ENCODE measurements around the gene VPS37B. TPM values are rescaled to one million over a fixed set of nuclear protein-coding genes. Genes with fewer than 3 reads are reported as not detected.

VPS37B gene
- total RNA-seq, 2 experiments from 2014 or later, result 97.7 to 104 TPM

DNA sequence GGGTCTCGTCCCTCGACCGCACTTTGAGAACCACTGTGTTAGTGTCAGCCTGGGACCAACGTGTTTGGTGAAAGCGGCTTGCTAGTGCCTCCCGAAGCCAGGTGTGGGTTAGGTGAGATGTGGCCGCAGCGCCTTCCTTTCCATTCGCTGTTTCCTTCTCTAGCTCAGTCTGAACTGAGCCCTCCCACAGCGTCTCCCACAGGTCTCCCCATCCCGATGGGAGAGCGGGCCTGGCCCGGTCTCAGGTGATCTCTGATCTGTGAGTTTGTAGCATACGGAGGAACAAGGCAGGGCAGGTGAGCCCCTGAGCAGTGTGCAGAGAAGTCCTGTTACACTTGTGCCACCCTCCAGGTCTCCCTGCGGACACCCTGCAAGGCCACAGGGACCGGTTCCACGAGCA lies 41.4 kb downstream of the VPS37B start:
- H3K27ac ChIP-seq (ENCODE audit: low read depth in 1 of 2, low read length in 2 of 2), result no peak overlapping the region
- ChIA-PET CTCF (no interaction called here), POLR2A (interaction anchor here (0.6 kb wide), 1 partner anchor 54 kb away, joined by 4 read pairs; no protein-coding TSS in a partner anchor)
- H3K9me3 ChIP-seq (ENCODE audit: control insufficient read depth in 1 of 2, insufficient read depth in 1 of 2, low read length in 2 of 2), result no peaks in the 10 kb centered on the region
- Mint-ChIP-seq H3K4me1 (ENCODE audit: low read depth) (no peaks in the 10 kb centered on the region), H3K27me3 (no peaks in the 10 kb centered on the region), H3K4me3 (no peak overlapping the region), H3K27ac (no peak overlapping the region), H3K36me3 (ENCODE audit: low read depth) (peaks cover 32% of the 10 kb centered on the region), H3K9me3 (no peaks in the 10 kb centered on the region)
- H3K4me3 ChIP-seq (ENCODE audit: low read length), result no peak overlapping the region
- intact Hi-C loops (cut with DNase I, micrococcal nuclease), result no loop called here
- no peaks in the 10 kb centered on the region for H3K27me3 ChIP-seq (ENCODE audit: control insufficient read depth in 1 of 2, insufficient read depth in 2 of 2, low read length in 2 of 2)
- H3K36me3 ChIP-seq (ENCODE audit: insufficient read depth, low read length), result peaks cover 23% of the 10 kb centered on the region
- DNase-seq (no peak), ATAC-seq (ENCODE audit: poor library complexity) (no peak)
- no peak for TF ChIP-seq CTCF (IDR thresholded peaks at IDR 0.05)
- H3K4me1 ChIP-seq (ENCODE audit: insufficient read depth, low read length), result no peaks in the 10 kb centered on the region

DNA sequence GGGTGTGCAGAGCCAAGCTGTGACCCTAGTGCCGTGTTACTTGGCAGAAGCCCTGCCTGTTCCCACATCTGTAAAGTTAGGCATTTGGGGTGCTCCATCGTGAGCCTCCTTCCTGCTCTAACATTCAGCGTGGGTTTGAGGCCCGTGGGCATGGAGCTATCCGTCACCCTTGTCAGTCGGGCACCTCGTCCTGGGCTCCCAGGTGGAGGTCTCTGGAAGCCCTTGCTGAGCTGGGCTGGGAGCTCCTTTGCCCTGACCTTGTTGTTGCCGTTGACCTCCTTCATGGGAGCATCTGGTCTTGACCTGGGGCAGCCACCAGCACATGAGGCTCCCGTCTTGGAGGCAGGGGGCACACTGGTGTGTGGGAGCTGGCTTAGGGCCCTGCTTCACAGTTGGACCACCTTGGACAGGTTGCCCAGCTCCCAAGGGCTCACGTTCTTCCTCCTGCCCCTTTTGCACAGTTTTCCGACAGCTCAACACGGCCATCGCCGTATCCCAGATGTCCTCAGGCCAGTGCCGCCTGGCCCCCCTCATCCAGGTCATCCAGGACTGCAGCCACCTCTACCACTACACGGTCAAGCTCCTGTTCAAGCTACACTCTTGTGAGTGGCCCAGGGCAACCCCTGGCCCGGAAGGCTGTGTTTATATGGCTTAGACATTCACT lies 42.2 kb downstream of the VPS37B start:
- ChIA-PET POLR2A (no interaction called here), CTCF (no interaction called here)
- no peaks in the 10 kb centered on the region for H3K9me3 ChIP-seq (ENCODE audit: control insufficient read depth in 1 of 2, insufficient read depth in 1 of 2, low read length in 2 of 2)
- no peak overlapping the region for H3K4me3 Mint-ChIP-seq
- intact Hi-C loops (cut with DNase I, micrococcal nuclease), result no loop called here
- H3K36me3 ChIP-seq (ENCODE audit: insufficient read depth, low read length), result peaks cover 24% of the 10 kb centered on the region
- no peaks in the 10 kb centered on the region for H3K4me1 Mint-ChIP-seq (ENCODE audit: low read depth)
- no peaks in the 10 kb centered on the region for H3K27me3 ChIP-seq (ENCODE audit: control insufficient read depth in 1 of 2, insufficient read depth in 2 of 2, low read length in 2 of 2)
- no peaks in the 10 kb centered on the region for H3K27me3 Mint-ChIP-seq
- no peak for TF ChIP-seq CTCF (IDR thresholded peaks at IDR 0.05)
- H3K4me1 ChIP-seq (ENCODE audit: insufficient read depth, low read length), result no peaks in the 10 kb centered on the region
- no peak overlapping the region for H3K27ac ChIP-seq (ENCODE audit: low read depth in 1 of 2, low read length in 2 of 2)
- DNase-seq, result no peak
- no peak for ATAC-seq (ENCODE audit: poor library complexity)
- H3K4me3 ChIP-seq (ENCODE audit: low read length), result no peak overlapping the region
- peaks cover 32% of the 10 kb centered on the region for H3K36me3 Mint-ChIP-seq (ENCODE audit: low read depth)
- no peak overlapping the region for H3K27ac Mint-ChIP-seq
- H3K9me3 Mint-ChIP-seq, result no peaks in the 10 kb centered on the region

- H3K9me3 Mint-ChIP-seq, result no peaks in the 10 kb centered on the region
- H3K4me1 ChIP-seq (ENCODE audit: insufficient read depth, low read length), result no peaks in the 10 kb centered on the region
- H3K36me3 ChIP-seq (ENCODE audit: insufficient read depth, low read length), result peaks cover 23% of the 10 kb centered on the region
- no peak overlapping the region for H3K4me3 ChIP-seq (ENCODE audit: low read length)
- H3K4me1 Mint-ChIP-seq (ENCODE audit: low read depth), result no peaks in the 10 kb centered on the region
- H3K4me3 Mint-ChIP-seq, result peak overlapping the region; percentile 12
- no peaks in the 10 kb centered on the region for H3K9me3 ChIP-seq (ENCODE audit: control insufficient read depth in 1 of 2, insufficient read depth in 1 of 2, low read length in 2 of 2)
- H3K27me3 Mint-ChIP-seq, result no peaks in the 10 kb centered on the region
- no peak for ATAC-seq (ENCODE audit: poor library complexity)
- peaks cover 24% of the 10 kb centered on the region for H3K36me3 Mint-ChIP-seq (ENCODE audit: low read depth)
- no peak for DNase-seq
- intact Hi-C loops (cut with DNase I, micrococcal nuclease), result no loop called here
- no peaks in the 10 kb centered on the region for H3K27me3 ChIP-seq (ENCODE audit: control insufficient read depth in 1 of 2, insufficient read depth in 2 of 2, low read length in 2 of 2)
- H3K27ac Mint-ChIP-seq, result peak overlapping the region; percentile 24
- POLR2A ChIA-PET, result no interaction called here
- CTCF ChIA-PET, result no interaction called here
- TF ChIP-seq CTCF (IDR thresholded peaks at IDR 0.05), result no peak
- H3K27ac ChIP-seq (ENCODE audit: low read depth in 1 of 2, low read length in 2 of 2), result no peak overlapping the region
Measured at GRCh38 chr12:122852336-122853275, 43.3 kb downstream of the VPS37B start.

Data from CD4-positive, alpha-beta T cell (primary cell).